HCT116 (cell line): ENCODE results near the gene MBP.

Source experiments
- CTCF ChIP-seq, 3 experiments: fragments of 200-600 bp in 1 of 3; sonication (generic) in 1 of 3; IDR thresholded peaks in 2 of 3; conservative IDR thresholded peaks in 1 of 3; 2 replicates each; pipeline ENCODE4 v1.5.1; 2012 to 2017; ENCODE audit warnings: low read depth in 2 of 3, low read length in 2 of 3, antibody characterized with exemption in 1 of 3, borderline replicate concordance in 1 of 3, control low read depth in 1 of 3, mild to moderate bottlenecking in 1 of 3, mixed read lengths in 1 of 3, mixed run types in 1 of 3, moderate library complexity in 1 of 3; ENCODE audit not compliant: insufficient read depth in 1 of 3
- EZH2phosphoT487 ChIP-seq: fragments of 200-600 bp; IDR thresholded peaks from 2 replicates; pipeline ENCODE4 v1.6.1; 2018; ENCODE audit warnings: antibody characterized with exemption, borderline replicate concordance
- JUND ChIP-seq: IDR thresholded peaks from 2 replicates; pipeline ENCODE4 v1.6.1; 2012
- POLR2A ChIP-seq: IDR thresholded peaks from 2 replicates; pipeline ENCODE4 v1.7.0; 2011; ENCODE audit warnings: borderline replicate concordance; ENCODE audit not compliant: insufficient read depth, insufficient read length; ENCODE audit errors: extremely low read depth
- POLR2AphosphoS5 ChIP-seq: IDR thresholded peaks from 2 replicates; pipeline ENCODE4 v1.6.1; 2011; ENCODE audit warnings: mild to moderate bottlenecking, low read depth, low read length, moderate library complexity
- SIN3A ChIP-seq: IDR thresholded peaks from 2 replicates; pipeline ENCODE4 v1.6.1; 2012; ENCODE audit warnings: low read depth
- SRF ChIP-seq: IDR thresholded peaks from 2 replicates; pipeline ENCODE4 v1.6.1; 2012; ENCODE audit warnings: low read depth
- TCF7L2 ChIP-seq: IDR thresholded peaks from 2 replicates; pipeline ENCODE4 v1.7.0; 2011; ENCODE audit warnings: borderline replicate concordance, inconsistent platforms; ENCODE audit not compliant: insufficient read depth, insufficient read length; ENCODE audit errors: extremely low read depth
- YY1 ChIP-seq: IDR thresholded peaks from 2 replicates; pipeline ENCODE4 v1.6.1; 2011; ENCODE audit warnings: low read length, low read depth, moderate library complexity, mild to moderate bottlenecking; ENCODE audit not compliant: insufficient replicate concordance; ENCODE audit errors: extremely low read depth
- ZBTB33 ChIP-seq: IDR thresholded peaks from 2 replicates; pipeline ENCODE4 v1.6.1; 2011; ENCODE audit warnings: mild to moderate bottlenecking, low read length, moderate library complexity; ENCODE audit not compliant: insufficient replicate concordance; ENCODE audit errors: extremely low read depth
- TF ChIP-seq, protein P1 (sequence below): IDR thresholded peaks from 2 replicates; pipeline ENCODE4 v1.6.1; 2012

DNA sequence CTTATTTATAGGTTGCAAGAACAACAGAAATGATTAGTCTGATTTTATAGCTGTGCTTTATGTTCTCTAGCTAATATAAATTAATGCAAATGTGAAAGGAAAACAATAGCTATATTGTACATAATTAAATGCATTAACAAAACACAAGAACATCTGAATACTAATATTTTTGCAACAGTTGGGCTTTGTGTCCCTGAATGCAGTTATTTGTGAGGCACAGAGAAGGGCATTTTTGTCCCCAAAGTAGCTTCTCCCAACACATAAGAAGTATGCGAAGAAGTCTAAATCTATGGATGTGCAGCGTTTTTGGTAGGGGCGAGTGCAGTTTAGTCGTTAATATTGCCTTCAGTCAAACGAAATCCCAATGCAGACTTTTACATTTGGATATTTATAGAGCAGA lies 110.0 kb downstream of the MBP start:
- TF ChIP-seq CTCF (IDR thresholded peaks at IDR 0.05 in 2 of 3, conservative IDR thresholded peaks at IDR 0.05 in 1 of 3; ENCODE audit: borderline replicate concordance in 1 of 3, insufficient read depth in 1 of 3, low read depth in 2 of 3, low read length in 2 of 3) (no peak), POLR2AphosphoS5 (no peak), SIN3A (no peak), POLR2A (no peak), EZH2phosphoT487 (no peak), JUND (no peak), ZBTB33 (no peak), YY1 (no peak), SRF (no peak), TCF7L2 (no peak)
- TF ChIP-seq, protein P1, sequence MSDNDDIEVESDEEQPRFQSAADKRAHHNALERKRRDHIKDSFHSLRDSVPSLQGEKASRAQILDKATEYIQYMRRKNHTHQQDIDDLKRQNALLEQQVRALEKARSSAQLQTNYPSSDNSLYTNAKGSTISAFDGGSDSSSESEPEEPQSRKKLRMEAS = no peak
